ENCODE results near the gene XPO4. TPM values are rescaled to one million over a fixed set of nuclear protein-coding genes. Genes with fewer than 3 reads are reported as not detected.
"Not testable (repeated sequence)": the region's sequence is repeated elsewhere in the genome, so short reads cannot be mapped to it uniquely, and the experiment has no call there.

XPO4 gene
- total RNA-seq, 1 experiment from 2014 or later, result 18.5 TPM

DNA sequence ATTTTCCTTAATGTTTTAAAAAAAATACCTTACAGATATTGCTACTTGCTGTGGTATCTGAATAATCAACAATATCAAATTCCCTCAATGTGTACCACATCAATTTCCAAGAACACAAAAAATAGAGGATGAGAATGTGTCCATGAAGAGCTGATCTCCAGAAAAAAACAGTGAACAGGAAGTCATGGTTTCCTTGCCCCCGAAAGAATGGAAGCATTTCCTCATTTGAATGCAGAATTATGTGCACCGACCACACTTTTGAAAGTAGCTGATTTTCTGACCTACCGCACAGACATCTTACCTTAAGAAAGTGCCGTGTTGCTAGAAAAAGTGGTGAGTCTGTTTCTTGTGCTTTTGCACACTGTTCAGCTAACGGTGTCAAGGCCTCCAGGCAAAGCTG is 115.4 kb downstream of the XPO4 start:
- DNase-seq (ENCODE audit: low read depth), result no peak

DNA sequence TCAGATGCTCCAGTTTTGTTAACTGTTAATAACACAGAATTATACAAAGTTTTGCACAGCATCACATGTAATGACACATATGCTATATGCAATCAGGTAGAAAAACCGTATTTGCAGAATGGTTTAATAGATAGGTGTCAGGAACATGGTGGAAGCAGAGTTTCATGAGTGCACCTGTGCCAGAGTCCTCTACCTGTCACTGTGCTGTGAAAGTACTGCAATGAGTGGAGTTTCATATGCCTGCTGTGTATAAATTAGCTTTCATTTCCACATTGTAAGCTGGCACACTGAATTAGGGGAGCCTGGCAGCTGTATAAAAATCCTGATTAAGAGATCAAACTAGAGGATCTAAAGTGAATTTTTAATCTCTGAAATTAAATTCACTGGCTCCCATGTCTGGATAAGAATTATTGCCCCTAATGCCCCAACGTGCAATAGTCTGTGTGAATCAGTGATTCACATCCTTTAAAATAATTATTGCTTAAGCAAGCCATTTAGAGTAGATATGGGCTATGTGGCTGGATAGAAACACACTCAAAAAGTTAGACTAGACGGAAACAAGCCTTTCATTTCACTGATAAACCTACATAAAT is 120.3 kb downstream of the XPO4 start:
- DNase-seq (ENCODE audit: low read depth), result no peak

DNA sequence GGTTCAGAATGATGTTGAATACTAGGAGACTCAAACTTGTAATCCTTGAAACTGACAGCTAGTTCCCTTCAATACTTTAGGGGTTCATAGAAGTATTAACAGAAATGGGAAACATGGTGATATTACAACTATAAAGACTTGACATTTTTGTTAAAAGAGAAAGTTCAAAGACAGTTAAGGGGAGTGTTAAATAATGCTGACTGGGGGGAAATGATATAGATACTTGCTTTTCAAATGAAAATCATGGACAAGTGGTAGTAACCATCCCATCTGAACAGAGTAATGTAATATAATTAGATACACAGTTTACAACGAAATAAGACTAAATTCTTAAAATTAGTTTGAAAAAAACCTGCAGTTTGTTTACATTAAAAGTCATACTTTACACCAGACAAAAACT is 122.2 kb downstream of the XPO4 start:
- DNase-seq (ENCODE audit: low read depth), result no peak

DNA sequence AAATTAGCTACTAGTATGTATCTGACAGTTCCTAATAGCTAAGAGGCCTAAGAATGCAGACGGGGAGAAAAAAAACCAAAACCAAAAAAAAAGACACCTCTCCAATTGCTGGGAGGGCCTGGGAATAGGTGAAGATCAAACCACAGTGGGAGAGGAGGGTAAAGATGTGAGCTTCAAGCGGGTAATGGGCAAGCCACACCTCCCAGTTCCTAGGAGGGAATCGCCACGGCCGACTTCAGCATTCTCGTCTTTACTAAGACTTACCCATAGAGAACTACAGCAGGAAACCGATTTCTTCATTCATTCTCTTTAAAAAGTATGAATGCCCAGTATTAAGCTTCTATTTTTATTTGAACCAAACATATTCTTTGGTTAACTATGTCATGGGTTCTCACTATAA is 123.1 kb downstream of the XPO4 start:
- no peak for DNase-seq (ENCODE audit: low read depth)

DNA sequence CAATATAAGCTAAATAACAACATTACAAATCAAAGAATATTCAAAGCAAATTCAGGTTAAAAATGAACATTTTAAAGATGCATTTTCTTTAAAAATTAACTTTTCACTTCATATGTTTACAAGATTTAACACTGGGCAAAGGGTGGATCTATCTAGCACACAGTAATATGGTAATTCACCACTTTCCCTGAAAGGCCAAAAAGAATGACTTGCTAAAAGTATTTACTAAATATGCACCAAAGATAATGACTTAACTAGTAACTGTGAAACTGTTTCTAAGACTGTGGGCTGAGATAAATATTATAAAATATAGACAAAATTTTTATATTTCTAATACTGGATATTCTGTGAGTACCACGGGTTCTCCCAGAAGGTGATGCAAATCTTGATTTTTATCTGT is 124.2 kb downstream of the XPO4 start:
- no peak for DNase-seq (ENCODE audit: low read depth)

DNA sequence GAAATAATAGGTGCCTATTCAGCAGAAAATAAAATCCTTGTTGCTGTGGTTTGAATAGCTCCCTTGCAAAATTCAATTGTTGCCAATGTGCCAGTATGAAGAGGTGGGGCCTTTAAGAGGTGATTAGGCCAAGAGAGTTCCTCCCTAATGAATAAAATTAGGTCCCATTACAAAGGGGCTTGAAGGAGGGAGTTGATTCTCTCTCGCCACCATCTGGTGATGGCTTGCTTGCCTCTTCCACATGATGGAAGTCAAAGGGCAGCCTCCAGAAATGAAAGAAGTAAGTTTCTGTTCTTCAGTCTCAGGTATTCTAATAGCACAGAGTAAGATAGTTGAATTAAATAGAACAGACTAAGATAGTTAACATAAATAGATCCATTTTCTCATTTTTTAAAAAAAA is 125.8 kb downstream of the XPO4 start:
- no peak for DNase-seq (ENCODE audit: low read depth)

DNA sequence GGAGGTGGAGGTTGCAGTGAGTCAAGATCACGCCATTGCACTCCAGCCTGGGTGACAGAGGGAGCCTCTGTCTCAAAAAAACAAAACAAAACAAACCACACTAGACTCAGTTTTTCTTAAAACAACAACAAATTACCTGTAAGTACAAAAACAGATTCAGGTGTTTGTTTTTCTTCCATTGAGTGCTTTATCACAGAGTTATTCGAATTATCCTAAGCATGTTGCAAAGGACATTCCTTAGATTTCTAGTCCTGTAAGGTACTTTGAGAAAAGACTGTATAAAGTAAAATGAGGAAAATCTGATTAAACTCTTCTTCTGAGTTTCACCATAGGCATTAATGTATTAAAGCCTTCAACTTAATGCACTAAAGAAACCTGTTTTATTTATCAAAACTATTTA is 126.6 kb downstream of the XPO4 start:
- DNase-seq (ENCODE audit: low read depth), result no peak

DNA sequence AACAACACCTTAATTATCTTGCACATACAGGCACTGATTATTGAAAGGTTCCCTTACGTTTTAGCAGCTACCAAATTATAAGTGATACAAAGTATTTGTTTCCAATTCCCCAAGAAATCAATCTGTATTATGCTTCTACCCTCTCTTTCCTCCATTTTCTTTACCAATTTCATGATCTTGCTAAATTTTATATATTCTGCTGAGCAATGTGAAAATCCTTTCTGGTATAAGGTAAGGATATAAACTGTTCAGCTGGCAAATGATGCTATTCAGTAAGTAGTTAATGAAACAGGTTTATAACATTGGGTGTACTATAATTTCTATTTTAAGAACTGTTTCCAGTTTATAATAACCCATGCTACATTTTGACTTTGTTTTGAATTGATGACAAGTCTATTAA is 127.8 kb downstream of the XPO4 start:
- no peak for DNase-seq (ENCODE audit: low read depth)

DNA sequence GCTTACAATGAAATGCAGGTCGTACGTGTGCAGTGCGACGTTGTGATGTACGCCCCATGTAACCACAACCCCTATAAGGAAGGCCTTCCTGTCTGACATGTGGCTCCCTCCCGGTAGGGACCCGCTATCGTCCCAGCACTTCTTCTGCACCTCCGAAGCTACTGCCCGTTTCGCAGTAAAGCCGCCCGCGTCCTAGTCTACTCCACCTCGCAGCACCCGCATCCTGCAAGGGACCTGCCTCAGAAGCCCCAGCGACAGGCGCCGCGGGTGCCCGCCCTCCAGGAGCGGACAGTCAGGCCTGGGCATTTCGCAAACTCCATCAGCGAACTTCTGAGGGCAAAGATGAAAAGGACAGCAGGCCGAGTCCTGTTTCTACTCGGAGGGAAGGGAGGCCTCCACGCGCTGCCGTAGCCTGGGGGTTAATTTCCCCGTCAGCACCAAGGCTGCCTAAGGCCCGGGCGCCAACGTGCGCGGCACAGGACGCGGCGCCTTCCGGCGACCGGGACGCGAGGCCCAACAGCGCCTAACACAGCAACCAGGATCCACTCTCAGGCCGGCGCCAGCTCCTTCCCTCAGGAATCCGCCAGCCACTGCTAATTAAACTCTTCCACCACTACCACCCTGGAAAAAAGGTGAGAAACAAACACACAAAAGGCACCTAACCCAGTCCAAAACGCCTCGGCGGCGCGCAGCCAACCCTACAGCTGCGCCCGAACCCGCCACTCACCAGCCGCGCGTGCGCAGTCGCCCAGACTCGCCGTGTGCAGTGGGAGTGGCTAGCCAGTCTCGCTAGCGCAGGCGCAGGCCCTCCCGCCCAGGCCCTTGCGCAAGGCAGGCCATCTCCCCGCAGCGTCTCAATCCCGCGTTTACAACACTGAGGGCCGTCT is 129.1 kb downstream of the XPO4 start, which contains the start of gene EEF1AKMT1:
Gene EEF1AKMT1, minus strand, starts transcription at position 768 of the 887 bp plus-strand sequence. CDS start 16,363 bp downstream, outside the sequence.
- peak; percentile 96 for DNase-seq (ENCODE audit: low read depth)

DNA sequence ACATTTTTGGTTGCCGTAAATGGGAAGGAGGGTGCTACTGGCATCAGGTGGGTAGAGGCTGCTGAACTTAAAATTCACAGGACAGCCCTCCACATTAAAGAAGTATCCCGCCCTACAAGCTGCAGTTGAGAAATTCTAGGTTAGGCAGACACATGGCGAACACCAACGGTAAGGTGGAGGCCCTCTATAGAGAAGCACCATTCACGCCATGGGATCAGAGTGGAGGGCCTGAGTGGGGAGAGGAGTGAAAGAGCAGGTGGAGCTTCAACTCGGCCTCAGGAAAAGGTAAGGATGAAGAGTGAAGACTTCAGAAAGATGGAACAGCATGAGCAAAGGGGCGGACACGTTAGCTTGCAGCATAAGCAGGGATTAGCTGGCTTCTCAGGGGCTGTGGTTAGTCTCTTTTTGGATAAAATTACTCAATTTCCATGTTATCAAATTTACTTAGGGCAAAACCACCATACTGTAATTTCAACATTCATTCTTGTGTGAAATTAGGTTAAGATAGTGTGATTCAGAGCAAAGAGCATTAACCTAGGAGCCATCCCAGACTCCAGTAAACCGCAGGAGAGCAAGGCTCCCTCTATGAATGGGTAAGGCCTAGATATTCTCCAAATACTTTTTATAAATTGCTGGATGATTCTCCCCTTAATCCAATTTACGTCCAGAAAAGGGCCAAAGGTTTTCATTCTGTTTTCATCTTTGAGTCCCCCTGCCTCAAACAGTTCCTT is 130.0 kb downstream of the XPO4 start:
- DNase-seq (ENCODE audit: low read depth), result no peak

DNA sequence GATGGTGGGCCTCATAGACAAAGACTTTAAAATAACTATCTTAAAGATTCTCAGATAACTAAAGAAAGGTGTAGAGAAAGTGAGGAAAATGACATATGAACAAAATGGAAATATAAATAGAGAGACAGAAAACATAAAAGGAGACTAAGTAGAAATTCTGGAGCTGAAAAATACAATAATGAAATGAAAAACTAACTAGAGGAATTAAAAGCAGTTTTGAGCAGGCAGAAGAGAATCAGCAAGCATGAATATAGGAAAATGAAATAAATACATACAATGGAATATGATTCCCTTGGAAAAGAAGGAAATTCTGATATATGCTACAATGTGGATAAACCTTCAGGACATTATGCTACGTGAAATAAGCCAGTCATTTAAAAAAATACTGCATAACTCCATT is 132.7 kb downstream of the XPO4 start:
- no peak for DNase-seq (ENCODE audit: low read depth)

DNA sequence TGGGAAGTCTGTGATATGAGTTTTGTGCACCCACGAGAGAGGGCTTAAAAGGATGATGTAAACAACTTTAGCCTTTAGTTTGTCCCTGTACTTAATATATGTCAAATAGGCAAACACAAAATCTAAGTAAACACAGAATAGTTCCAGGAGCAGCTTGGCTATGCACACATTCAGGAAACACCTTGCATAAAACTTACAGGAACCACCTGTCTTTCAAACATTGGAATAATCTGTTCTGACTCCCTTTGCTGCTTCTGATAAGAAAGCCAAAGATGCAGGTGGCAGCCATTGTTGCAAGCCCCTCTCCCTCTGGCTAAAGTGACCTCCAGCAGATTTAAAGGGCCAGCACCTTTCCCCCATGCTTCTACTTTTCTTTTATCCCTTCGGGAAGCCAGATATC is 133.5 kb downstream of the XPO4 start:
- DNase-seq (ENCODE audit: low read depth), result no peak

DNA sequence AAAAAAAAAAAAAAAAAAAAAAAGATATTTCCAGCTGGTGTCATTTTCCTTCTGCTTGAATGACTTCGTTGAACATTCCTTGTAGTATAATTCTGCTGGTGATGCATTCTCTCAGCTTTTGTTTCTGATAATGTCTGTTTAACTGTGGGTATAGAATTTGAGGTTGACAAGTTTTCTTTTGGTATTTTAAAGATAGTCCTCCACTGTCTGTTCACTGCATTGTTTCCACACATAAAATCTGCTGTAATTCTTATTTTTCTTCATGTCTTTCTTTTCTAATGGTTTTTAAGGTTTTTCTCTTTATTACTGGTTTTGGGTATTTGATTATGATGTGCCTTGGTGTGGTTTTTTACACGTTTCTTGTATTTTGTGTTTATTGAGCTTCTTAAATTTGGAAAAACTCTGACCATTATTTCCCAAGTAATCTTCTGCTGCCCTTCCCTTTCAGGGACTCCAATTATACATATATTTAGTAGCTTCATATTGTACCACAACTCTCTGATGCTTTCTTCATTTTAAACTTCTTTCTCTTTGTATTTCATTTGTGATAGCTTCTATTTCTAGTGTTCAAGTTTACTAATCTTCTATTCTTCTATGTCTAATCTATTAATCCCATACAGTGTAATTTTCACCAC is 135.1 kb downstream of the XPO4 start:
- DNase-seq (ENCODE audit: low read depth), result no peak

DNA sequence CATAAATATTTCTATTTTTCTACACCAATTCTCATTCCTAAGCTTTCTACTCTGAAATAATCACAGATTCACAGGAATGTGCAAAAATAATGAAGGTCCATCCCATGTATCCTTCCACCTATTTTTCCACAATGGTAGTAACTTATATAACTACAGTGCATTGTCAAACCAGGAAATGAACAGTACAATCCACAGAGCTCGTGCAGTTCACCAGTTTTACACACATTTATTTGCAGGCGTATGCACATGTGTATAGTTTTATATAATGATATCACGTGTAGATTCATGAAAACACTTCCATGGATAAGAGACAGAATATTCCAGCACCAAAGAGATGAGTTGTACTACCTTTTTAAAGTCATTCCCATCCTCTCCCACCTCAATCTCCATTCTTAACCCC is 141.7 kb downstream of the XPO4 start:
- no peak for DNase-seq (ENCODE audit: low read depth)

DNA sequence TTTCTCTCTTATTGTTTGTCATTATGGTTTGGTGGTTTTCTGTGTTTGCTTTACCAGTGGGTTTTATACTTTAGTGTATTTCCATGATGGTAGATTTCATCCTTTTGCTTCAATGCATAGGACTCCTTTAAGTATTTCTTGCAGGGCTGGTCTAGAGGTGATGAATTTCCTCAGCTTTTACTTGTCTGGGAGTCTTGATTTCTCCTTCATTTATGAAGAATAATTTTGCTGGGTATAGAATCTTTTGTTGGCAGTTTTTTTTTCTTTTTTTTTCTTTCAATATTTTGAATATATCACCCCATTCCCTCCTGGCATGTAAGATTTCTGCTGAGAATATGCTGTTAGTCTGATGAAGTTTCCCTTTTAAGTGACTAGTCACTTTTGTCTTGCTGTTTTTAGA is 148.5 kb downstream of the XPO4 start:
- no peak for DNase-seq (ENCODE audit: low read depth)

DNA sequence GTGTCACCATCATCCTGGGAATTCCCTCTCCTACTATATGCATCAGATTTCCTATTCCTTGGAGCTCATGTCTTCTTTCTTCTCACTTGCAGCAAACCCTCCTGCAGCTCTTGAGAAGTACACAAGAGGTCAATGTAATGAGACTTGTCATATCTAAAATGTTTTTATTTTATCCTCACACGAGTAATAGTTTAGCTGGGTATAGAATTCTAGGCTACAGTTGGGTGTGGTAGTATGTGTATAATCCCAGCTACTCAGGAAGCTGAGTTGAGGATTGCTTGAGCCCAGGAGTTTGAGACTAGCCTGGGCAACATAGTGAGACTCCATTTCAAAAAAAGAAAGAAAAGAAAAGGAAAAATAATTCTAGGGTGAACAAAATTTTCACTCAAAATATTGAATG is 153.2 kb downstream of the XPO4 start:
- DNase-seq (ENCODE audit: low read depth), result no peak

DNA sequence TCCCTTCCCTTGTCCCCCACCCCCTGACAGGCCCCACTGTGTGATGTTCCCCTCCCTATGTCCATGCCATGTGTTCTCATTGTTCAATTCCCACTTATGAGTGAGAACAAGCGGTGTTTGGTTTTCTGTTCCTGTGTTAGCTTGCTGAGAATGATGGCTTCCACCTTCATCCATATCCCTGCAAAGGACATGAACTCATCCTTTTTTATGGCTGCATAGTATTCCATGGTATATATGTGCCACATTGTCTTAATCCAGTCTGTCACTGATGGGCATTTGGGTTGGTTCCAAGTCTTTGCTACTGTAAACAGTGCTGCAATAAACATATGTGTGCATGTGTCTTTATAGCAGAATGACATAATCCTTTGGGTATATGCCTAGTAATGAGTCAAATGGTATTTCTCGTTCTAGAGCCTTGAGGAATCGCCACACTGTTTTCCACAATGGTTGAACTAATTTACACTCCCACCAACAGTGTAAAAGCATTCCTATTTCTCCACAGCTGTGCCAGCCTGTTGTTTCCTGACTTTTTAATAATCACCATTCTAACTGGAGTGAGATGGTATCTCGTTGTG is 158.6 kb downstream of the XPO4 start:
- not testable (repeated sequence) for DNase-seq (ENCODE audit: low read depth)

DNA sequence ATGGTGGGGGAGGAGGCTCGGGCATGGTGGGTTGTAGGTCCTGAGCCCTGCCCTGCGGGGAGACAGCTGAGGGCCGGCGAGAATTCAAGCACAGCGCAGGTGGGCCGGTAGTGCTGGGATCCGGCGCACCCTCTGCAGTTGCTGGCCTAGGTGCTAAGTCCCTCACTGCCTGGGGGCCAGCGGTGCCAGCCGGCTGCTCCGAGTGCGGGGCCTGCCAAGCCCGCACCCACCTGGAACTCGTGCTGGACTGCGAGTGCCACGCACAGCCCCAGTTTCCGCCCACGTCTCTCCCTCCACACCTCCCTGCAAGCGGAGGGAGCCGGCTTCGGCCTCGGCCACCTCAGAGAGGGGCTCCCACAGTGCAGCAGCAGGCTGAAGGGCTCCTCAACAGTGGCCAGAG is 162.5 kb downstream of the XPO4 start:
- no peak for DNase-seq (ENCODE audit: low read depth)

DNA sequence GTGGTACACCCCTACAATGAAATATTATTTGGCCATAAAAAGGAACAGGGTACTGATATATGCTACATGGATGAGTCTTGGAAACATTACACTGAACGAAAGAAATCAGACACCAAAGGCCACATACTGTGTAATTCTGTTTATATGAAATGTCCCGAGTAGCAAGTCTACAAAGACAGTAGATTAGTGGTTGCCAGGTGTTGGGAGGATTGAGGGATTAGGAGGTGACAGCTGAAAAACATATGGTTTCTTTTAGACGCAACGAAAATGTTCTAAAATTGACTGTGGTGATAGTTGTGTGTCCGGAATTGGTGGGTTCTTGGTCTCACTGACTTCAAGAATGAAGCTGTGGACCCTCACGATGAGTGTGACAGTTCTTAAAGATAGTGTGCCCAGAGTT is 163.9 kb downstream of the XPO4 start:
- DNase-seq (ENCODE audit: low read depth), result no peak

DNA sequence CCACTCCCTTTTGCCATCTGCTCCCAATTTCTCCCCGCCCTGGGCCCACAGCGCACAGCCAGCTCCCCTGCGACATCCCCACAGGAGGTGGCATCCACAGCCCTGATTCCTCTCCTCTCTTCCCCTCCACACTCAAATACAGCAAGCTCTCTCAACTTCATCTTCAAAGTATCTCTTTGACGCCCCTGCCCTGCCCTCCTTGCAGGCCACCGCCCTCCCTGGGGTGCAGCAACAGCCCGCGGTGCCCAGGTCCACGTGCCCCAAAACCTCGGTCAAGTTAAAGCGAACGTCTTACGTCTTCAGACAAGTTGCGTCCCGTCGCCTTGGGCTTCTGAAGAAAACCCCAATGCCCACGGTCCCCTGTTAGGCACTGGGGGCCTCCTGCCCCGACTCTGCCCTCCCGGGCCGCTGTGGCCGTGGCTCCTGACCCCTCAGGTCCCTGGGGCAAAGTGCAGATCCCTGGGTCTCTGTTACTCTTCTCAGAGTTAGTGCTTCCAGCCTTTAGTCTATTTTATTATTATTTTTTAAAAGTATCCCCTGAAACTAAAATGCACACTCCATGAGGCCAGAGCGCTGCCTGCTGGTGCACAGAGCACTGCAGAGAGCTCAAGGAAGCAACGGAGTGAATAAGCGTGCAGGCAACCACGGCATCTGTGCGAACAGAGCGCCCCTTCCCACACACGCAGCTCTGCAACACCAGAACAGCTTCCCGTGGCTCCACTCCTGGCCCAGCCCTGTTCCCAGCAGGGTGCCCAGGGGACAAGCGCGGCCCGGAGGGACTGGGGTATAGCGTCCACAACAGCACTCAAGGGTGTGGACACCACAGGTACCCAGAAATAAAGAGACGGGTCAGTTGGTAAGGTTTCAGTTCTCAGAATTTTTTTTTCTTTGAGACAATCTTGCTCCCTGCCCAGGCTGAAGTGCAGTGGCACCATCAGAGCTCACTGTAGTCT is 172.6 kb downstream of the XPO4 start:
- DNase-seq (ENCODE audit: low read depth), result no peak
